Type B pancreatic cell (in vitro differentiated cells): ENCODE measurements around the gene SNX10. TPM values are rescaled to one million over a fixed set of nuclear protein-coding genes. Genes with fewer than 3 reads are reported as not detected.

Experiments used
- DNase-seq: peaks from one replicate; pipeline ENCODE4 v3.0.0; 2021; ENCODE audit warnings: mixed read lengths; ENCODE audit not compliant: unreplicated experiment; ENCODE audit errors: extremely low spot score
- H3K27ac Mint-ChIP-seq: 2 replicates; pipeline ENCODE4 v1.8.0; 2021; ENCODE audit warnings: mild to moderate bottlenecking, mixed read lengths
- H3K27me3 Mint-ChIP-seq: 2 replicates; pipeline ENCODE4 v1.8.0; 2021; ENCODE audit warnings: mixed read lengths
- H3K36me3 Mint-ChIP-seq: 2 replicates; pipeline ENCODE4 v1.8.0; 2021; ENCODE audit warnings: mixed read lengths
- H3K4me1 Mint-ChIP-seq: one replicate; pipeline ENCODE4 v1.8.0; 2021; ENCODE audit warnings: mixed read lengths; ENCODE audit not compliant: unreplicated experiment
- H3K4me3 Mint-ChIP-seq: 2 replicates; pipeline ENCODE4 v1.8.0; 2021; ENCODE audit warnings: mild to moderate bottlenecking, mixed read lengths
- H3K9me3 Mint-ChIP-seq: 2 replicates; pipeline ENCODE4 v1.8.0; 2021; ENCODE audit warnings: mixed read lengths
- total RNA-seq: library from RNA; stranded (reverse); gene quantifications from 2 replicates; pipeline ENCODE4 v1.2.1, GENCODE V29; 2021; ENCODE audit warnings: low replicate concordance
- TF ChIP-seq, protein P1 (sequence below): fragments of 200-600 bp; sonication (generic); conservative IDR thresholded peaks from 2 replicates; pipeline ENCODE4 v1.5.0; 2021; ENCODE audit warnings: antibody characterized with exemption, mild to moderate bottlenecking

The SNX10 gene
- total RNA-seq, 1 donor from 2014 or later = 2.8 TPM

DNA sequence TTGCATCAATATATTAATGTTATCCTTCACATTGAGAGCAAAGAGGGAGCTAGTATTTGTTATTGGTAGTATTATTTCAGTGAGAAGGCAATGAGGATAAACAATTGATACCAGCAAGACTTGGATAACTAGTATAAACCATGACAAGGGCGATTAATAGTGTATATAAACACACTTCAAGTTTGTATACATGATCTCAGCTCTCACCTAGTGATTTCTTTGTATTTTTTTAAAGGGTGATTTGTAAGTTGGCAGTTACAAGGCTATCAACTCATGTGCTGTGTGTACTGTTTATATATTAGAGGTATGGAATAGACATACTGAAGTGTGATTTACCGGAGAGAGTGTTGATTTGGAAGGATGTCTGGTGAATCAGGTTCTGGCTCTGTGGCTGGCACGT, 88.0 kb downstream of the SNX10 start:
- Mint-ChIP-seq H3K4me1 (peaks cover 3% of the 10 kb centered on the region), H3K9me3 (no peaks in the 10 kb centered on the region), H3K27me3 (peaks cover 27% of the 10 kb centered on the region), H3K27ac (no peak overlapping the region), H3K36me3 (no peaks in the 10 kb centered on the region), H3K4me3 (no peak overlapping the region)
- TF ChIP-seq, protein P1, sequence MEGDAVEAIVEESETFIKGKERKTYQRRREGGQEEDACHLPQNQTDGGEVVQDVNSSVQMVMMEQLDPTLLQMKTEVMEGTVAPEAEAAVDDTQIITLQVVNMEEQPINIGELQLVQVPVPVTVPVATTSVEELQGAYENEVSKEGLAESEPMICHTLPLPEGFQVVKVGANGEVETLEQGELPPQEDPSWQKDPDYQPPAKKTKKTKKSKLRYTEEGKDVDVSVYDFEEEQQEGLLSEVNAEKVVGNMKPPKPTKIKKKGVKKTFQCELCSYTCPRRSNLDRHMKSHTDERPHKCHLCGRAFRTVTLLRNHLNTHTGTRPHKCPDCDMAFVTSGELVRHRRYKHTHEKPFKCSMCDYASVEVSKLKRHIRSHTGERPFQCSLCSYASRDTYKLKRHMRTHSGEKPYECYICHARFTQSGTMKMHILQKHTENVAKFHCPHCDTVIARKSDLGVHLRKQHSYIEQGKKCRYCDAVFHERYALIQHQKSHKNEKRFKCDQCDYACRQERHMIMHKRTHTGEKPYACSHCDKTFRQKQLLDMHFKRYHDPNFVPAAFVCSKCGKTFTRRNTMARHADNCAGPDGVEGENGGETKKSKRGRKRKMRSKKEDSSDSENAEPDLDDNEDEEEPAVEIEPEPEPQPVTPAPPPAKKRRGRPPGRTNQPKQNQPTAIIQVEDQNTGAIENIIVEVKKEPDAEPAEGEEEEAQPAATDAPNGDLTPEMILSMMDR = no peak
- DNase-seq = no peak

DNA sequence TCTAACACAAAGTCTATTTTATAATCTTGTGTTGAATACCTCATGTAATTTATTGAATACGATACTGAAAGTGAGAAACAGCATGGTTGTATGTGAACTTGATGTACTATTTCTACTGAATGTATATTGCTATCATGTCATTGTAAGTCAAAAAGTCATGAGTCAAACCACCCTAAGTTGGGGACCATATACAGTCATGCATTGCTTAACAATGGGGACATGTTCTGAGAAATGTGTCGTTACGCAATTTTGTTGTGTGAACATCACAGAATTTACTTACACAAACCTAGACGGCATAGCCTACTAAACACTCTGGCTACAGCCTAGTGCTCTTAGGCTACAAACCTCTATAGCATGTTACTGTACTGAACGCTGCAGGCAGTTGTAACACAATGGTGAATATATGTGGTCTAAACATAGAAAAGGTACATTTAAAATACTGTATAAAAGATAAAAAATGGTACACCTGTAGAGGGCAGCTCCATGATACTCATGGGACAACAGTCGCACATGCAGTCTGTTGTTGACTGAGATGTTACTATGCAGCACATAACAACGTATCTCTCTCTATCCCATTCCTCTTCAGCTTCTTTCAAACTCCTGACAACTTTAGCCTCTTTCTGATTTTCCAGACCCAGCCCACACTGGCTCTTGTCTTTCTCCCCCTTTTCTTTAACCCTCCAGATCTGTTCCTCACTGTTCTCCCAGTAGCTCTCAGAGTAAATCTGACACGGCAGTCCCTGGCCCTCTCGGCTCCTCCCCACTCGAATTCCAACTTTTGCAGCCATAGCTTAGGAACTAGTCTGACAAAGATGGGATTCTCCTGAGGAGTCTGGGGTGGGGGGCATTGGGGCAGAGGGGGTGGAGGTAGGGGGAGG, 90.1 kb downstream of the SNX10 start:
- H3K36me3 Mint-ChIP-seq = no peaks in the 10 kb centered on the region
- H3K27me3 Mint-ChIP-seq = peaks cover 25% of the 10 kb centered on the region
- H3K9me3 Mint-ChIP-seq = no peaks in the 10 kb centered on the region
- no peak overlapping the region for H3K4me3 Mint-ChIP-seq
- no peak for DNase-seq
- TF ChIP-seq, protein P1 = no peak
- H3K27ac Mint-ChIP-seq = no peak overlapping the region
- peaks cover 3% of the 10 kb centered on the region for H3K4me1 Mint-ChIP-seq

DNA sequence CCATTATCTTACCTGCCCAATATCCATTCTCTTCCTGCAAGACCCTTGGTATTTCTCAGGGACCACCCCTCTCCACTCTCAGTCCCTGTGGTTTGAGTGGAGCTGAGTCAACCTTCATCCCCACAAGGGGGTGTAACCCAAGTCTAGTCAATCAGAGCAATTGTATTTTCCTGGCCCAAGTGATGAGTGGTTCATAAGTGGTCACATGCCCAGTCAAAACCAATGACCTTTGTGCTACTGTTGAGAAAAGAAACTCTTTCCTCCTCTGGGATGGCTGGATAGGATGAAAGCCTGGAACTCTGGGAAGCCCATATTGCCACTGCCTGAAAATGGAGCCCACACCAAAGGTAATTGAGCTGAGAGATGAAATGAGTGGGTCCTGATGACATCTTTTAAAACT, 93.6 kb downstream of the SNX10 start:
- DNase-seq = no peak
- no peak overlapping the region for H3K27ac Mint-ChIP-seq
- H3K36me3 Mint-ChIP-seq = no peaks in the 10 kb centered on the region
- H3K9me3 Mint-ChIP-seq = no peaks in the 10 kb centered on the region
- no peak overlapping the region for H3K4me3 Mint-ChIP-seq
- peaks cover 3% of the 10 kb centered on the region for H3K4me1 Mint-ChIP-seq
- TF ChIP-seq, protein P1 = no peak
- H3K27me3 Mint-ChIP-seq = peaks cover 22% of the 10 kb centered on the region

- no peak overlapping the region for H3K27ac Mint-ChIP-seq
- H3K27me3 Mint-ChIP-seq = peaks cover 26% of the 10 kb centered on the region
- no peaks in the 10 kb centered on the region for H3K4me1 Mint-ChIP-seq
- H3K4me3 Mint-ChIP-seq = no peak overlapping the region
- DNase-seq = no peak
- H3K36me3 Mint-ChIP-seq = no peaks in the 10 kb centered on the region
- TF ChIP-seq, protein P1 = peak; percentile 32
- H3K9me3 Mint-ChIP-seq = no peaks in the 10 kb centered on the region
Observed at GRCh38 chr7:26387731-26388130, 96.1 kb downstream of the SNX10 start.

DNA sequence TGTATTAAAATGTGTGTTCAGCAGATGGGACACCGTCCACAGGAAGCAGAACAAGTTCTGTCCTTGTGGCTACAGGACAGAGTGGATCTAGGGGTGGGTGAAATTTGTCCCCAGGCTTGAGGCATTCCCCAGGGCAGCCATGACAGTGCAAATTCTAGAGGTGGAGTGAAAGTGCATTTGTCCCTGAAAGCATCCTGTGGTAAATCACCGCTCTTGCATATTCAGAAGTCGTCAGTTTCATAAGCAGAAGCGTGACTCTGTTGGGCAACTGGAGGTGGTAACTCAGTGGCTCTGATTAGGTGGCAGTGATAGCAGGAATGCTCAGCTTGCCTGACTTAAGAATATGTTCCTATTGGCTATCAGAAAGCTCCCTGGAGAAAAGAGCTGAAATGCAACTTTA, 96.6 kb downstream of the SNX10 start:
- Mint-ChIP-seq H3K27me3 (peaks cover 26% of the 10 kb centered on the region), H3K9me3 (no peaks in the 10 kb centered on the region), H3K36me3 (no peaks in the 10 kb centered on the region), H3K4me3 (no peak overlapping the region), H3K27ac (no peak overlapping the region), H3K4me1 (no peaks in the 10 kb centered on the region)
- DNase-seq = no peak
- TF ChIP-seq, protein P1 = no peak
